Measurements from ENCODE around the gene TRIM63.

The TRIM63 gene

DNA sequence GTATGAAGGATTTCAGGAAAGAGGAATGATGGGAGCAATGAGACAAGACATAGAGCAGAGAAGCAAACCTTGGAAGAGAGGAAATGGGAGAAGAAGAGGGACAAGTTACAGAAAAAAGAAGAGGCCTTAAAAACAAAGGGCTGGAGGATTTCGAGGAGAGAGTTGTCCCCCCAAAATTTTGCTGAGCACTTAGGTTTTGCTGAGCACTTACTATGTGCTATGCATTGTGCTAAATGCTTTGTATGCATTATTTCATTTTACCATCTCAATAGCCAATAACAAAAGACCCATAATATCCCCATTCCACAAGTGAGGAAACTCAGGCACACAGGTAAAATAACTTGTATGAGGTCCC is 2.5 kb upstream of the TRIM63 start:
- TF ChIP-seq, protein P1, sequence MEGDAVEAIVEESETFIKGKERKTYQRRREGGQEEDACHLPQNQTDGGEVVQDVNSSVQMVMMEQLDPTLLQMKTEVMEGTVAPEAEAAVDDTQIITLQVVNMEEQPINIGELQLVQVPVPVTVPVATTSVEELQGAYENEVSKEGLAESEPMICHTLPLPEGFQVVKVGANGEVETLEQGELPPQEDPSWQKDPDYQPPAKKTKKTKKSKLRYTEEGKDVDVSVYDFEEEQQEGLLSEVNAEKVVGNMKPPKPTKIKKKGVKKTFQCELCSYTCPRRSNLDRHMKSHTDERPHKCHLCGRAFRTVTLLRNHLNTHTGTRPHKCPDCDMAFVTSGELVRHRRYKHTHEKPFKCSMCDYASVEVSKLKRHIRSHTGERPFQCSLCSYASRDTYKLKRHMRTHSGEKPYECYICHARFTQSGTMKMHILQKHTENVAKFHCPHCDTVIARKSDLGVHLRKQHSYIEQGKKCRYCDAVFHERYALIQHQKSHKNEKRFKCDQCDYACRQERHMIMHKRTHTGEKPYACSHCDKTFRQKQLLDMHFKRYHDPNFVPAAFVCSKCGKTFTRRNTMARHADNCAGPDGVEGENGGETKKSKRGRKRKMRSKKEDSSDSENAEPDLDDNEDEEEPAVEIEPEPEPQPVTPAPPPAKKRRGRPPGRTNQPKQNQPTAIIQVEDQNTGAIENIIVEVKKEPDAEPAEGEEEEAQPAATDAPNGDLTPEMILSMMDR (conservative IDR thresholded peaks at IDR 0.05; ENCODE audit: low read length) = no peak
- H3K4me3 ChIP-seq (ENCODE audit: low read length) = no peak overlapping the region
- no peak for DNase-seq (ENCODE audit: low read depth)

DNA sequence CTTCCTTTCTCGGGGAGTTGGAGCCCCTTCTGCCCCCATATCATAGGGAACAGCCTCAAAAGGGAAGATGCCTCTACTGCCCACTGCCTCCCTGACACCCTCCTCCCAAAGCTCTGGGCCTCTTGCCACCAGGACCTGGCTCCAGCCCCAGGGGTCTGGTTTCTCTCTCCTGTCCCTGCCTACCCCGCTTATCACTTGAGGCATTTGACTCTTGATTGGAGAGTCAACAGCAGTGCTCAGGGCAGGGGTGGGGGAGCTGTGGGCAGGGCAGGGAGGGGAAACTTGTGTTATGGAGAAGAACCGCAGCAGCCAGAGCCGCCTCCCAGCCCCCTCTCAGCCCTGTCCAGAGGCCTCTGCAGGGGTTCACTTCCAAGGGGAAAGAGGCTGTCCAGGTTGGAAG is 573 bp downstream of the TRIM63 start:
- DNase-seq (ENCODE audit: low read depth) = no peak
- H3K4me3 ChIP-seq (ENCODE audit: low read length) = no peak overlapping the region
- TF ChIP-seq, protein P1 (conservative IDR thresholded peaks at IDR 0.05; ENCODE audit: low read length) = no peak

DNA sequence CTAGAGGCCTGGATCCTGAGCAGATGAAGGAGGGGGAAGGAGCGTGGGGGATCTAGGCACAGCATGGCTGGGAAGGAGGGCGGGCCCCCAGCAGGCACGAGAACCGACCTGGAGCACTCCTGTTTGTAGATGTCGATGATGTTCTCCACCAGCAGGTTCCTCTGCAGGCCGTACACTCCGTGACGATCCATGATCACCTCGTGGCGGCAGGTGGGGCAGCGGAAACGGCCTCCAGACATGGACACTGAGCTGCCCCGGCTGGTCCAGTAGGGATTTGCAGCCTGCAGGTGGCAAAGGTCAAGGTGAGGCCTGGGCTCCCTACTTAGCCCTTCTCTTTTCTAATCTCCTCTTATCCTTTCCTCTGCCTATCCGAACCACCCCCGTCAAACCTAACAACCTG is 1.3 kb downstream of the TRIM63 start:
- DNase-seq (ENCODE audit: low read depth) = no peak
- H3K4me3 ChIP-seq (ENCODE audit: low read length) = no peak overlapping the region
- TF ChIP-seq, protein P1 (conservative IDR thresholded peaks at IDR 0.05; ENCODE audit: low read length) = no peak

DNA sequence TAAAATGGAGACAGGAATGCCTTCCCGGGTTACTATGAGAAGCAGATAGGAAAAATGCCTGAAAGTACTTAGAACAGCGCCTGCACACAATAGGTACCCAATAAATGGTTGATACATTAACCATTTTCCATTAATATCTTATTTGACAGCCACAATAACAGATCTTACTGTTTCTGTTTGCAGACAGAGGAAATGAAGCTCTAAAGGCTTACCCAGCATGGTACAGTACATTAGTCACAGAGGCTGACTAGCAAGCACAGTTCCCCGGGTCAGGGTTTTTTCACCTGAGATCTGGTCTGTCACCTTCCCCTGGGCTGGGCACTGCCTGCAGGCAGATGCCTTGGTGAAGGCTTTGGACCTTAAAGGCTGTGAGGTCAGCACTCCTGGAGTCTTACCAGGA is 2.9 kb downstream of the TRIM63 start:
- TF ChIP-seq, protein P1 (conservative IDR thresholded peaks at IDR 0.05; ENCODE audit: low read length) = no peak
- no peak overlapping the region for H3K4me3 ChIP-seq (ENCODE audit: low read length)
- DNase-seq (ENCODE audit: low read depth) = no peak

DNA sequence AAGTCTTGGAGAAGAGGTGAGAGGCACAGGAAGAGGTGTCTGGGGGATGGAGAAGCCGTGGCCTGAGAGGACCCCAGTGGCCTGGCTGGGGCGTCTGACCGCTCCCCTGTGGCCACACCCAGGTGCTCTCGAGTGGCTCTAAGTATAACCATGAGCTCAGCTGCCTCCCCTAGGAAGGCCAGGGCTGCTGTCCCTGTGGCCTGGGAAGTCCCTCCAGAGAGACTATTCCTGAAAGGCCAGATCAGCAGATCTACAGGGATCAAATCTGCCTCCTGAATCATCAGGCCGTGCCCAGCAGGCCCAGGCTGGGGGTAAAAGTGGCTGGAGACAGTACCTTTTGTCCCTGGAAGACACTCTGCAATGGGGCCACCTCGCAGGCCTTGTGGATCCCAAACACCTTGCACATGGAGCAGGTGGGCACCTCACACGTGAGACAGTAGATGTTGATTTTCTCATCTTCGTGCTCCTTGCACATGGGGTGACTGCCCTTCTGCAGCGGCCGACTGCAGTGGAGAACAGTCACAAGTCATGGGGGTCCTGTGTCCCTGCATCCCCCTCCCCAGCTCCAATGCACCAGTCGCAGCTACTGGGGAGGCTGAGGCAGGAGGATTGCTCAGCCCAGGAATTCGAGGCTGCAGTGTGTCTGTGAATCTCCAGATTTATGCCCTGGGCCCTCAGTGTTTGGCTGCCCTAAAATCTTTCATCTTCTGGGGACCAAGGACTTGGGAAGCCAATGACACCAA is 6.4 kb downstream of the TRIM63 start:
- no peak overlapping the region for H3K4me3 ChIP-seq (ENCODE audit: low read length)
- TF ChIP-seq, protein P1 (conservative IDR thresholded peaks at IDR 0.05; ENCODE audit: low read length) = no peak
- no peak for DNase-seq (ENCODE audit: low read depth)

DNA sequence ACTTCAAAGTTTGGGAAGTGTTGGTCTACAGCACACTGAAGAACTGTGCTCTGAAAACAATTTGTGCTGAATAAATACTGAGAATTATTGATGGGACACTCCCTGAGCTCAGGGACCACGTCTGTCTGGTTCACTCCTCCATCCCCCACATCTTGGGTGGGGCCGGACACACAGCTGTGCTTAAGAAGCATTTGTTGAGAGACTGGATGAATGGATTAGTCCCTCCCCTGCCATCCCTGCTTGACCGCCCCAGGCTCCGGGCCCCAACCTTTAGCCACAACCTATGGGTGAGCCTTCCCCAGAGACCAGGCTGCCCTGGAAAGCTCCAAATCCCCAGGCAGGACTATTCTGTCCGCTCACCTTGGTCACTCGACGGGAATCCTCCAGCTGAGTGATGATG is 7.5 kb downstream of the TRIM63 start:
- H3K4me3 ChIP-seq (ENCODE audit: low read length) = no peak overlapping the region
- TF ChIP-seq, protein P1 (conservative IDR thresholded peaks at IDR 0.05; ENCODE audit: low read length) = no peak
- DNase-seq (ENCODE audit: low read depth) = no peak

DNA sequence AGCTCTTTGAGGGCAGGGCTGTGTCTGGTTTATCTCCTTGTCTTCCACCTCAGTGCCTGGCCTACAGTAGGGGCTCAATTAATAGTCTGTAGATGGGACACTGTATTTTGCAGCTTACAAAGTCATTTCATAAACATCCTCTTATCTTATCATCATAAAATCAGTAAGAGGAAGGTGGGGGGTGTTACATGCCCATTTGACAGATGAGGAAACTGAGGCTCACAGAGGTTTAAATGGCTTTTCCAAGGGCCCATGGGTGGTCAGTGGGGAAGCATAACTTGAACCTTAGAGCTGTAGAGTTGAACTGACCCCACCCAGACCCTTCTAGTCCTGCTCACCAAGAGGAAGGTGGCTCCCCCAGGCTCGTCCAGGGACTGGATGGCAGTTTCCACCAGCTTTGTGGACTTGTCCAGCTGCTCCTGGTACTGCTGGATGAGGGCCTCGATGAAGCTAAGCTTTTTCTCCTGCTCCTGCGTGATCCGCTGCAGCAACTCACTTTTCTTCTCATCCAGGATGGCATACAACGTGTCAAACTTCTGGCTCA is 9.3 kb downstream of the TRIM63 start:
- TF ChIP-seq, protein P1 (conservative IDR thresholded peaks at IDR 0.05; ENCODE audit: low read length) = no peak
- no peak for DNase-seq (ENCODE audit: low read depth)
- H3K4me3 ChIP-seq (ENCODE audit: low read length) = no peak overlapping the region

Measured in AG10803 (cell line).